Activated CD8-positive, alpha-beta T cell treated with anti-CD3 and anti-CD28 coated beads for 36 hours (primary cell): ENCODE data around the gene ILF3. TPM values are rescaled to one million over a fixed set of nuclear protein-coding genes. Genes with fewer than 3 reads are reported as not detected.

Experiments
- ATAC-seq: fragments of 200-7000 bp; cut with Tn5 transposase; one replicate; pipeline ENCODE4 v1.10.0; 2021; ENCODE audit warnings: mild to moderate bottlenecking, moderate library complexity
- CTCF ChIA-PET: fragments of 350-600 bp; sonication (Branson Sonifier 250); formaldehyde crosslinking; loops from one replicate; lab custom pipeline; 2021; ENCODE audit warnings: antibody characterized with exemption; lab: Charles Lee
- POLR2A ChIA-PET: fragments of 350-600 bp; sonication (Branson Sonifier 250); formaldehyde crosslinking; loops from one replicate; lab custom pipeline; 2021; ENCODE audit warnings: antibody characterized with exemption; lab: Charles Lee
- DNase-seq: peaks from one replicate; pipeline ENCODE4 v3.0.0-alpha.2; 2020
- H3K27ac Mint-ChIP-seq: one replicate; pipeline ENCODE4 v1.8.0; 2021; ENCODE audit warnings: mild to moderate bottlenecking, mixed read lengths
- H3K27me3 Mint-ChIP-seq: one replicate; pipeline ENCODE4 v1.8.0; 2021; ENCODE audit warnings: mixed read lengths
- H3K36me3 Mint-ChIP-seq: one replicate; pipeline ENCODE4 v1.8.0; 2021; ENCODE audit warnings: low read depth, mixed read lengths
- H3K4me1 Mint-ChIP-seq: one replicate; pipeline ENCODE4 v1.8.0; 2021; ENCODE audit warnings: low read depth, mixed read lengths
- H3K4me3 Mint-ChIP-seq: one replicate; pipeline ENCODE4 v1.8.0; 2021; ENCODE audit warnings: mild to moderate bottlenecking, moderate library complexity, mixed read lengths
- H3K9me3 Mint-ChIP-seq: one replicate; pipeline ENCODE4 v1.8.0; 2021; ENCODE audit warnings: mixed read lengths
- CTCF ChIP-seq: fragments of 200-600 bp; IDR thresholded peaks from one replicate; pipeline ENCODE4 v1.8.0; 2022; ENCODE audit warnings: antibody characterized with exemption, mild to moderate bottlenecking
- intact Hi-C: fragments of 100-400 bp; cut with micrococcal nuclease; formaldehyde crosslinking; loops from one replicate; pipeline ENCODE4 v1.10.0; 2022
- total RNA-seq, 2 experiments: library from RNA; stranded (reverse); gene quantifications; one replicate each; pipeline ENCODE4 v1.2.3, GENCODE V29; 2021

The ILF3 gene
- total RNA-seq, 2 experiments from 2014 or later = 435 to 450 TPM

GRCh38 chr19:10706990-10707389, 52.8 kb downstream of the ILF3 start:
- DNase-seq (no peak), ATAC-seq (no peak)
- Mint-ChIP-seq H3K27me3 (no peaks in the 10 kb centered on the region), H3K9me3 (no peaks in the 10 kb centered on the region), H3K4me3 (no peak overlapping the region), H3K27ac (no peak overlapping the region), H3K36me3 (peaks cover 24% of the 10 kb centered on the region), H3K4me1 (peaks cover 4% of the 10 kb centered on the region)
- intact Hi-C loops = no loop called here
- TF ChIP-seq CTCF = no peak
- CTCF ChIA-PET = interaction anchor here (1.2 kb wide), 1 partner anchor 12 kb away, joined by 3 read pairs; no protein-coding TSS in a partner anchor
- POLR2A ChIA-PET = interaction anchor here (0.6 kb wide), 1 partner anchor 10 kb away, joined by 3 read pairs; no protein-coding TSS in a partner anchor

- intact Hi-C loops = no loop called here
These were observed 53.3 kb downstream of the ILF3 start for GRCh38 chr19:10707440-10707839.

GRCh38 chr19:10708291-10708690, 54.1 kb downstream of the ILF3 start:
- Mint-ChIP-seq H3K36me3 (peaks cover 20% of the 10 kb centered on the region), H3K27ac (no peak overlapping the region), H3K9me3 (no peaks in the 10 kb centered on the region), H3K4me1 (no peaks in the 10 kb centered on the region), H3K4me3 (no peak overlapping the region), H3K27me3 (no peaks in the 10 kb centered on the region)
- TF ChIP-seq CTCF = no peak
- ATAC-seq (no peak), DNase-seq (no peak)
- CTCF ChIA-PET = interaction anchor here (1.2 to 2.6 kb wide), 5 partner anchors 9 to 156 kb away, joined by 4 to 8 read pairs (median 5); partner anchors contain the start of gene DNM2
- intact Hi-C loops = no loop called here
- POLR2A ChIA-PET = interaction anchor here (0.6 kb wide), 1 partner anchor 51 kb away, joined by 3 read pairs; no protein-coding TSS in a partner anchor

More at GRCh38 chr19:10707440-10707839, 53.3 kb downstream of the ILF3 start:
- no peak for TF ChIP-seq CTCF
- H3K27ac Mint-ChIP-seq = no peak overlapping the region
- H3K27me3 Mint-ChIP-seq = no peaks in the 10 kb centered on the region
- H3K4me1 Mint-ChIP-seq = no peaks in the 10 kb centered on the region
- ChIA-PET CTCF (interaction anchor here (1.2 to 2.6 kb wide), 2 partner anchors 12 to 157 kb away, joined by 3 to 8 read pairs; no protein-coding TSS in a partner anchor), POLR2A (interaction anchor here (0.6 kb wide), 1 partner anchor 9 kb away, joined by 3 read pairs; no protein-coding TSS in a partner anchor)
- no peak overlapping the region for H3K4me3 Mint-ChIP-seq
- peaks cover 22% of the 10 kb centered on the region for H3K36me3 Mint-ChIP-seq
- ATAC-seq (no peak), DNase-seq (no peak)
- no peaks in the 10 kb centered on the region for H3K9me3 Mint-ChIP-seq

- no peak overlapping the region for H3K4me3 Mint-ChIP-seq
- intact Hi-C loops = no loop called here
These were observed 57.9 kb downstream of the ILF3 start for GRCh38 chr19:10712045-10712444.

More at GRCh38 chr19:10712045-10712444, 57.9 kb downstream of the ILF3 start:
- CTCF ChIA-PET = interaction anchor here (2.9 kb wide), 1 partner anchor 10 kb away, joined by 10 read pairs; the partner anchor contains the start of gene QTRT1
- TF ChIP-seq CTCF = no peak
- Mint-ChIP-seq H3K27ac (no peak overlapping the region), H3K36me3 (peaks cover 21% of the 10 kb centered on the region), H3K27me3 (no peaks in the 10 kb centered on the region), H3K9me3 (no peaks in the 10 kb centered on the region), H3K4me1 (peaks cover 2% of the 10 kb centered on the region)
- POLR2A ChIA-PET = interaction anchor here (0.6 to 2.8 kb wide), 2 partner anchors 10 to 160 kb away, joined by 3 to 8 read pairs; partner anchors contain the start of gene QTRT1
- no peak for ATAC-seq
- no peak for DNase-seq
